ENCODE data around the gene ARL8A.
"Not testable (repeated sequence)": the region's sequence is repeated elsewhere in the genome, so short reads cannot be mapped to it uniquely, and the experiment has no call there.

Gene ARL8A

GRCh38 chr1:202133496-202133895 is 11.0 kb downstream of the ARL8A start:
- no peak for DNase-seq

GRCh38 chr1:202133001-202133400 is 11.5 kb downstream of the ARL8A start:
- DNase-seq, result no peak

DNA sequence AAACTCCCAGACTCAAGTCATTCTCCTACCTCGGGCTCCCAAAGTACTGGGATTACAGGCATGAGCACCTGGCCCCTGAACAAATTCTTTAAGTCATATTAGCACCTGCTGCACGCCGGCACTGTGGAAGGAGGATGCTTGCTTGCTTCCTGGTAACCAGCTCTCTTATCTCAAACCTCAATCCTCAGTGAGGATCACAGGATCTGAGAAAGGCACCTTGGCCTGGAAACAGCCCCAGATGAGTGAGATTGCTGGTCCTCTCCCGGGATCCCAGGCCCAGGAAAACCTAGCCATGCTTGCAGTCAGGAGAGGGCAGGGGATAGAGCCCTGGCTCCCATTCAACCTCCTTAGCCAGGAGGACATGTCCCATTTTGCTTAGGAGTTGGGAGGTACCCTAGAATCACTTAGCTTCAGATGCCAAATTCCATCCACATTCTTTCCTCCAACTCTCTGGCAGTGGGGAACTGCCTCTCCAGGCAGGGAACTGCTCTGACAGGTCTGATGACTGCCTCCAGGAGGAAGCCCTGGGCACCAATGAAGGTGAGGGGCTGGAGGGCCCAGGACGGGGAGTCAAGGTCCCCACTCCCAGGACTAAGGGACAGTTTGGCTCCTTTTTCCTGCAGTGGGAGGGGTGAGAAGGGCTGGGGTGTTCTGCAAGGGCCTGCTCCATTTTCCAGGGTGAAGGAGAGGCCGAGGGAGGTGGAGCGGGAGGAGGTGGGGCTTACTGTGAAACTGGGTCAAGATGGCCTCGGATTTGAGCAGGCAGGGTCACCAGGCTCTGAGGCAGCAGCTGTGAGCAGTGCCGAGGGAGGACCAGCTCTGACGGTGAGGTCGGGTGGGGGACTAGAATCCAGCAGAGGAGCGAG is 12.3 kb downstream of the ARL8A start:
- DNase-seq, result no peak

DNA sequence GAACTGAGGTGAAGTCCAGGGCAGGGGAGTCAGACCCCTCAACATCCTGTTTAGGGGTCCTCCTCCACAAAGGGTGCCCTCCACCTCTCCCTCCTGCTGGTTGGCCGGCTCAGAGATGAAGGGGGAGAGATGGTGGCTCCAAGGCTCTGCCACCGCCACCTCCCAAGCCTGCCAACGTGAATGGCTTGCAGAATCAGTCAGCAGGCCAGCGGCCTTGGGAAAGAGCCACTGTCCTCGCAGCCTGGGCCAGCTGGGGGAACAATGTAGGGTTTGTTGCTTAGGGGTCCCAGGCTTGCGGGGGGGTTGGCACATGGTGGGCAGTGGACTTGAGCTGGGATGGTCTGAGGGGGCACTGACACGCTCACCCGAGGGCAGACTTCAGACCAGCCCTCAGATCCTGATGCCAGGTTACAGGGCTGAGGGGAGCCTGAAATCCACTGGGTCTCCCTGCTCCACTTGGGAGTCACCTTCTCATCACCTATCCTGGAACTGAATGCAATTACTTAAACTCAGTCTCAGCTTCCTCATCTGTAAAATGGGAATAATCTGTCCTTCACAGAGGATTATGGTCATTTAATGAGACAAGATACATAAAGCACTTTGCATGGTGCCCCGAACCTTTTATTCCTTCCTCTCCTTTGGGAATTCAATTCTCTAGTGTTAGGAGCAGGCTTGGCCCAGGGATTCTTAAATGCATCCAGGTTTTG is 13.6 kb downstream of the ARL8A start:
- no peak for DNase-seq

DNA sequence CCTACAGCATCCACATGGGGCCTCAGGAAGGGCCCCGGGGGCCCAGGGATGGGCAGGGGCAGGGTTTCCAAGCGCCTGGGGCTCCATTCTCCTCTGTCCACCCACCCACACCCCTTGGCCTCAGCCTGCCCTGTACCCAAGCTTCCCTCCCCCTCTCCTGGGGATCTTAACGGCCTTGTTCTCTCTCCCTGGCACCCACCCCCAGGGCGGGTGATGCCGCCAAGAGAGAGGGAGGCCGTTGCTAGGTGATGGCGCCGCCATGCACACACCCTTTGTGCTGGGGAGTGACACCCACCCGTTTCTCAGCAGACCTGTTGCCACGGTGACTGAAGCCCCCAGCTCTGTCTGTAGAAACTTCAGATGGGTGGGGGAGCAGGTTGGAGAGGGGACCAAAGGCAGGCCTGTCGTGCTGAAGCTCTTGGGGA is 14.2 kb downstream of the ARL8A start:
- DNase-seq, result no peak

GRCh38 chr1:202129453-202130296 is 14.9 kb downstream of the ARL8A start:
- no peak for DNase-seq

- DNase-seq, result no peak
Observed at GRCh38 chr1:202127836-202128622, 16.5 kb downstream of the ARL8A start.

GRCh38 chr1:202127061-202127460 is 17.5 kb downstream of the ARL8A start:
- no peak for DNase-seq

DNA sequence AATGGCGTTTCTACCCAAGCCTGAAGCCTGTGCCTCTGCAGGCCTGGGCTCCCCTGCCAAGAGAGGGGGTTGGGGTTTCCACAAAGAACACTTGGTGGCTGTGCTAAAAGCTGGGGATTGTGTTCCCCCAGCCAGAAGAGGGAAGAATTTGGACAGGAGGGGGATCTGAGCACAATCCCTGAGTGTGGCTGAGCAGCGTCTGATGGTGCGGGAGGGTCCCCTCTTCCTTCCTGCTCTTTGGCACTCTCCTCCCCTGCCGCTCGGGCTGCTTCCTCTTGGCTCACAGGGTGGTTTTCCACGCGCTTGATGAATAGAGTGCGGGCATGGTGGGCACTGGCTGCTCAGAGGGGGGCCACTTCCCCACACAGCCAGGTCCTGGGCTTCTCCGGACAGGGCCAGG is 18.1 kb downstream of the ARL8A start:
- DNase-seq, result no peak

GRCh38 chr1:202125611-202126010 is 18.9 kb downstream of the ARL8A start:
- no peak for DNase-seq

DNA sequence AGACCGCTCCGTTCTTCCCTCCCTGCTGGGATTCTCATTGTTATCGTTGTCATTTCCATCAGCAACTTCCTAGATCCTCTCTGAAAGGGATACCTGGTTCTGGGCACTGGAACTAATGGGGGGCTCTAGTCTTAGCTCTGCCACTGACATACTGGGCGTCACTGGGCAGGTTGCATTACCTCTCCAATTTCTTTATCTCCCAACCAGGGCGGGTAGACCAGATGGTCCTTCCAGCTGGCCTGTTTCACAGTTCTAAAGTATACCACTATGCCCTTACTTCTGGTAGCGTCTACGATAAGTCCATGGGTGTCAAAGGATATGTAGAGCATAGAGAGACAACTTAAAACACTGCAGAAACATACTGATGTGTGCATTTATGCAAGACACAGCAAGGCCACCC is 20.4 kb downstream of the ARL8A start:
- no peak for DNase-seq

DNA sequence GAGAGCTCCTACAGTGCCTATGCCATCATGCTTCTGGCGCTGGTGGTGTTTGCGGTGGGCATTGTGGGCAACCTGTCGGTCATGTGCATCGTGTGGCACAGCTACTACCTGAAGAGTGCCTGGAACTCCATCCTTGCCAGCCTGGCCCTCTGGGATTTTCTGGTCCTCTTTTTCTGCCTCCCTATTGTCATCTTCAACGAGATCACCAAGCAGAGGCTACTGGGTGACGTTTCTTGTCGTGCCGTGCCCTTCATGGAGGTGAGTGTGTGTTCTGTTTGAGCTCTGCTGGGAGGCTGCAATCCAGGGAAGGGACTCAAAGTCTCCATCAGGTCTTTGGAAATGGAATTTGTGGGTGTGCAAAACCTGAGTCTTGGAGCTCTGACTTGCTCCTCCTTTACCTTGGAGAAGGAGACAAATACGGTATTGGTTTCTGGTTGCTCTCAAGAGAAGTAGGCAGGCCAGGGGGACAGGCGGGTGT is 21.2 kb downstream of the ARL8A start:
- no peak for DNase-seq

- no peak for DNase-seq
Observed at GRCh38 chr1:202122639-202123335, 21.8 kb downstream of the ARL8A start, which contains the start of gene GPR37L1. TSS of gene GPR37L1 (plus strand) at chr1:202122917. CDS start at chr1:202122964, 47 bp downstream.

DNA sequence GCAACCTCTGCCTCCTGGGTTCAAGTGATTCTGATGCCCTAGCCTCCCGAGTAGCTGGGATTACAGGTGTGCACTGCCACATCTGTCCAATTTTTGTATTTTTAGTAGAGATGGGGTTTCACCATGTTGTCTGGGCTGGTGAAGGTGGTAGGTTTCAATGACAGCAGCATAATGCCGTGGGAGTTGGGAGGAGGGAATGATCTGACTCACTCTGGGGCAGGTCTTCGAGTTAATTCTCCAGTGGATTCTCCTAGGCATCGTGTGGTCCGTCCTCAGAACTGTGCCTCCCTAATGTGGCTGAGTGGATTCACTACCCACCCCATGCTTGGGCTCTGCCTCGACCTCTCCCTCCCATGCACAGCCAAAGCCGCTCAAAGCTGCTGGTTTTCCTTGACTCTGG is 23.5 kb downstream of the ARL8A start:
- no peak for DNase-seq

GRCh38 chr1:202117898-202118371 is 26.6 kb downstream of the ARL8A start:
- DNase-seq, result no peak

DNA sequence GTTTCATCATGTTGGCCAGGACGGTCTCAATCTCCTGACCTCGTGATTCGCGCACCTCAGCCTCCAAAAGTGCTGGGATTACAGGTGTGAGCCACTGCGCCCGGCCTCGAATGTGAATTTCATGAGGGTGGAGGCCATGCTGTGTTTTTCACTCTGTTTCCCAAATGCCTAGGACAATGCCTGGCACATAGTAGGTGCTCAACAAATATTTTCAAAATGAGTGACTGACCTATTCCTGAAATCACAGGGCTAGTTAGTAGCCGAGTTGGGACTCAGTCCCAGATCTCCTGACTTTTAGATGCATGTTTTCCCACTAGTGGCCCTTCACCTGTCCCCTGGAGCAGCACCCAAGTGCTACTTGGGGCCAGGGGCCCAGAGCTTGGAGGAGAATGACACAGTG is 28.2 kb downstream of the ARL8A start:
- no peak for DNase-seq

GRCh38 chr1:202113690-202114300 is 30.7 kb downstream of the ARL8A start:
- DNase-seq, result no peak

DNA sequence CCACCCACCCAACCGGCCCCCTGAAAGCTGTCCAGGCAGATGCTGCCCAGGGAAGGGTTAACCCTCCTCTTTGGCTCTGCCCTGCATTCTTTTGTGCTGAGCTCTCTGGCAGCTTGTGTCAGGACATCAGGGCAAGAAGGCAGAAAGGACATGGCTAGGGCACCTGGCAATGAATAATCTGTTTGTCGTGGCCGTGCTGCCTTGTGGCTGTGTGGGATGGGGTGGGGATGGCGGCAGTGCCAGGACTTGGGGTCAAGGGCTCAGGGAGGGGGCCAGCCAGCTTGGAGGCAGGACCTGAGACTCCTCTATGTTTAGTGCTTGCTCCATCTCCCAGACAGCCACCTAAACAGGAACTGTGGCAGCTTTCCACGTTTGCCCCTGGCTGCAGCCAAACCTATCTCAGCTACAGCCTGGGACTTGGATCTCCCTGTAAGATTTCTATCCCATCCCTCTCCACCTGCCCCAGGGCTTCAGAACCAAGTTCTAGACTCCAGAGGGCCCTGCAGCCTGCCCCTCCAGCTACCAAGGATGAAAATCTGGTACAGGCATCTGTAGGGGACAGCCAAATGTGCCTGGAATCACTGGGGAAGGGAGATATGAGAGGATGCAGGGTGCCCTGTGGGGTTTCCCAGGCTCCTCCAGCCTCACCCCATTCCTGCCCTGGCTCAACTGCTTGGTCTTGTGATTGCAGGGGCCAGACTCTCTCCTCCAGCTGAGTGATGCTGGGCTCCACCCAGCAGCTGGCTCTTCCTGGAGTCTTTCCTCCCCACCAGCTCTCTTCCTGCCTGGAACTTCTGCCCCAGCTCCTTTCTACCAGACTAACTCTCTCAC is 31.5 kb downstream of the ARL8A start:
- no peak for DNase-seq

GRCh38 chr1:202111589-202111988 is 32.9 kb downstream of the ARL8A start:
- not testable (repeated sequence) for DNase-seq

DNA sequence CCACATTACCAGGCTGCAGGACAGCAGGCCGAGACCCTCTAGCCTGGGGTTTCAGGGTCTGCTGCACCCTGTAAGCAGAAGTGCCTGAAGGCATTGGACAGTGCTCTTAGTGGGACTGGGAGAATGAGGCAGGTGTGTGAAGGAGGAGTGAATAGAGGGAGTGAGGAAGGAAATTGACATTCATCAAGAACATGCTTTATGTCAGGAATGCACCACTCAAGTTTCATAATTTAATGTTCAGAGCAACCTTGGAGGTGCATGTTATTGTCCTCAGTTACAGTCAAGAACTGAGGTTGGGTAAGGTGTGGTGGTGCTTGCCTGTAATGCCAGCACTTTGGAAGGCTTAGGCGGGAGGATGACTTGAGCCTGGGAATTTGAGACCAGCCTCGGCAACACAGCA is 33.6 kb downstream of the ARL8A start:
- DNase-seq, result no peak
